ENCODE measurements around the gene IFNLR1. TPM values are rescaled to one million over a fixed set of nuclear protein-coding genes. Genes with fewer than 3 reads are reported as not detected.

Gene IFNLR1
- total and polyA plus RNA-seq, 9 of the 15 experiments (the other 6 are each of a cell fraction or from before 2014, with no cell fraction given): not detected

DNA sequence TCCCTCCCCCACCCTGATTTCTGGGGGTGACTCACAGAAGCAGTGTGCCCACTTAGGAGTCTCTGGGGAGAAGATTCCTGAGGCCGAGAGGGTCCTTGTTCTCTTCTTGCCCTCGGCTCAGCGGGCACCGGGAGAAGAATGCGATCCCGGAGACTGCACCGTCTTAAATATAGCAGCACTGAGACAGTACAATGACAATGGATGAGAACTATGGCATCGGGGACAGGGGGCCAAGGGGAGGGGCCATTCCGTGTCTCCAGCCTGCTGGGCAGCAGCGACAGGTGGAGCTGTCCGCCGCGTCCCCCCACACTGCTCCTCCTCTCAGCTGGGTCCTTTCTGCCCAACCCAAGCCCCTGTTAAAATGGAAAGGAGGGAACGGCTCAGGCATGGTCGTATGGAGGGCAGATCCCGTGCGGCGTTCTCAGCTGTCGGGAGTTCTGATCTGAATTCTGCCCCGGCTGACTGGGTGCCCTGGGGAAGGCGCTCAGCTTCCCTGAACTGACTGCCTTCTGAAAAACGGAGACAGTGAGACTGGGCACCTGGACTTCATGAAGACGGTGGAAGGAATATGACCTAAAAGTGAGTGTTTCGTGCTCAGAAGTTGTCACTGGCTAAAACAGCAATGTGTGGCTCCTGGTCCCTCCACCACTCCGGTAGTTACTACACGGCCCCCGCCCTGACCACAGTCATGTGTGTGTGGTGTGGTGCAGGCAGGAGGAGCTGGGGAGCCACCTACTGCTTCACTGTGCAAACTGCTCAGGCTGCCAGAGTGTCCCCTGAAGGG lies 74.9 kb downstream of the IFNLR1 start, which contains the start of gene MYOM3 (continued):
- TF ChIP-seq CAMTA2 (CRISPR knock-in tag; conservative IDR thresholded peaks at IDR 0.05) (no peak), ZBTB43 (CRISPR knock-in tag; IDR thresholded peaks at IDR 0.05) (no peak), SIN3A (IDR thresholded peaks at IDR 0.05; ENCODE audit: borderline replicate concordance in 2 of 2, control insufficient read depth in 1 of 2, low read depth in 2 of 2, low read length in 2 of 2) (no peak), TEAD2 (tag; IDR thresholded peaks at IDR 0.05) (no peak), NRF1 (conservative IDR thresholded peaks at IDR 0.05 in 1 of 2, IDR thresholded peaks at IDR 0.05 in 1 of 2) (peak in 1 of 2 experiments; percentile 14; a peak in 1 of 4 replicates), ZFP30 (CRISPR knock-in tag; IDR thresholded peaks at IDR 0.05; ENCODE audit: borderline replicate concordance) (no peak), CREB1 (IDR thresholded peaks at IDR 0.05) (no peak), CREB1 (CRISPR knock-in tag; IDR thresholded peaks at IDR 0.05) (0 out of 2 replicates have a peak, but pooled peaks have one; percentile 39), IRF2 (CRISPR knock-in tag; IDR thresholded peaks at IDR 0.05) (no peak), CXXC5 (CRISPR knock-in tag; IDR thresholded peaks at IDR 0.05) (0 out of 2 replicates have a peak, but pooled peaks have one; percentile 18), BHLHE40 (IDR thresholded peaks at IDR 0.05; ENCODE audit: low read length) (peak; percentile 58; the same call in 1 of the 2 replicates), RBM34 (IDR thresholded peaks at IDR 0.05; ENCODE audit: borderline replicate concordance, insufficient read depth, low read length) (no peak), ZFP1 (CRISPR knock-in tag; IDR thresholded peaks at IDR 0.05) (no peak), ZNF764 (CRISPR knock-in tag; IDR thresholded peaks at IDR 0.05; ENCODE audit: low read depth) (no peak), KAT8 (IDR thresholded peaks at IDR 0.05; ENCODE audit: low read depth) (no peak), CREM (IDR thresholded peaks at IDR 0.05; ENCODE audit: low read depth) (peak; percentile 60; the same call in 1 of the 2 replicates)
- TF ChIP-seq, protein P1, sequence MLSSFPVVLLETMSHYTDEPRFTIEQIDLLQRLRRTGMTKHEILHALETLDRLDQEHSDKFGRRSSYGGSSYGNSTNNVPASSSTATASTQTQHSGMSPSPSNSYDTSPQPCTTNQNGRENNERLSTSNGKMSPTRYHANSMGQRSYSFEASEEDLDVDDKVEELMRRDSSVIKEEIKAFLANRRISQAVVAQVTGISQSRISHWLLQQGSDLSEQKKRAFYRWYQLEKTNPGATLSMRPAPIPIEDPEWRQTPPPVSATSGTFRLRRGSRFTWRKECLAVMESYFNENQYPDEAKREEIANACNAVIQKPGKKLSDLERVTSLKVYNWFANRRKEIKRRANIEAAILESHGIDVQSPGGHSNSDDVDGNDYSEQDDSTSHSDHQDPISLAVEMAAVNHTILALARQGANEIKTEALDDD (IDR thresholded peaks at IDR 0.05): peak; percentile 48; the same call in 1 of the 2 replicates

Measured in K562 (cell line).